ENCODE results near the gene TEPSIN. TPM values are rescaled to one million over a fixed set of nuclear protein-coding genes. Genes with fewer than 3 reads are reported as not detected.

The TEPSIN gene
- total and polyA plus RNA-seq, 9 donors: 8.9 to 19.3 (median 13.8) TPM

GRCh38 chr17:81259058-81259605, 20.3 kb upstream of the TEPSIN start:
- Histone ChIP-seq H3K27ac (ENCODE audit: low read length) (no peak overlapping the region), H3K27me3 (ENCODE audit: control insufficient read depth, insufficient read depth, low read length) (no peaks in the 10 kb centered on the region), H3K4me3 (ENCODE audit: low read length) (no peak overlapping the region), H3K4me1 (ENCODE audit: control insufficient read depth, insufficient read depth, low read length) (peaks cover 28% of the 10 kb centered on the region), H3K36me3 (ENCODE audit: control insufficient read depth, insufficient read depth, low read length) (peaks cover 64% of the 10 kb centered on the region), H3K9me3 (replicated peaks; ENCODE audit: control insufficient read depth, low read depth, low read length) (no peaks in the 10 kb centered on the region)
- 83% methylated on average over 19 of the region's 23 CpGs for WGBS (ENCODE audit: insufficient coverage)
- no peak for DNase-seq

GRCh38 chr17:81258292-81258691, 19.4 kb upstream of the TEPSIN start:
- Histone ChIP-seq H3K9me3 (replicated peaks; ENCODE audit: control insufficient read depth, low read depth, low read length) (no peaks in the 10 kb centered on the region), H3K4me1 (ENCODE audit: control insufficient read depth, insufficient read depth, low read length) (peaks cover 32% of the 10 kb centered on the region), H3K27ac (ENCODE audit: low read length) (no peak overlapping the region), H3K4me3 (ENCODE audit: low read length) (no peak overlapping the region), H3K36me3 (ENCODE audit: control insufficient read depth, insufficient read depth, low read length) (peaks cover 57% of the 10 kb centered on the region), H3K27me3 (ENCODE audit: control insufficient read depth, insufficient read depth, low read length) (no peaks in the 10 kb centered on the region)
- no peak for DNase-seq
- 62% methylated on average over 20 of the region's 20 CpGs for WGBS (ENCODE audit: insufficient coverage)

- peaks cover 39% of the 10 kb centered on the region for H3K4me1 ChIP-seq (ENCODE audit: control insufficient read depth, insufficient read depth, low read length)
- no peak for DNase-seq
- peaks cover 50% of the 10 kb centered on the region for H3K36me3 ChIP-seq (ENCODE audit: control insufficient read depth, insufficient read depth, low read length)
- 75% methylated on average over 19 of the region's 19 CpGs for WGBS (ENCODE audit: insufficient coverage)
- no peaks in the 10 kb centered on the region for H3K27me3 ChIP-seq (ENCODE audit: control insufficient read depth, insufficient read depth, low read length)
- no peaks in the 10 kb centered on the region for H3K9me3 ChIP-seq (replicated peaks; ENCODE audit: control insufficient read depth, low read depth, low read length)
- no peak overlapping the region for H3K27ac ChIP-seq (ENCODE audit: low read length)
- no peak overlapping the region for H3K4me3 ChIP-seq (ENCODE audit: low read length)
Observed at GRCh38 chr17:81257533-81257932, 18.7 kb upstream of the TEPSIN start.

GRCh38 chr17:81256616-81257015, 17.8 kb upstream of the TEPSIN start:
- WGBS (ENCODE audit: insufficient coverage): 93% methylated on average over 11 of the region's 12 CpGs
- no peak for DNase-seq
- no peak overlapping the region for H3K27ac ChIP-seq (ENCODE audit: low read length)
- H3K9me3 ChIP-seq (replicated peaks; ENCODE audit: control insufficient read depth, low read depth, low read length): no peaks in the 10 kb centered on the region
- no peaks in the 10 kb centered on the region for H3K27me3 ChIP-seq (ENCODE audit: control insufficient read depth, insufficient read depth, low read length)
- H3K4me3 ChIP-seq (ENCODE audit: low read length): no peak overlapping the region
- peaks cover 48% of the 10 kb centered on the region for H3K4me1 ChIP-seq (ENCODE audit: control insufficient read depth, insufficient read depth, low read length)
- H3K36me3 ChIP-seq (ENCODE audit: control insufficient read depth, insufficient read depth, low read length): peaks cover 45% of the 10 kb centered on the region

GRCh38 chr17:81254955-81255717, 16.3 kb upstream of the TEPSIN start:
- peak overlapping the region; percentile 62 for H3K27ac ChIP-seq (ENCODE audit: low read length)
- H3K9me3 ChIP-seq (replicated peaks; ENCODE audit: control insufficient read depth, low read depth, low read length): no peaks in the 10 kb centered on the region
- peaks cover 61% of the 10 kb centered on the region for H3K4me1 ChIP-seq (ENCODE audit: control insufficient read depth, insufficient read depth, low read length)
- WGBS (ENCODE audit: insufficient coverage): 15% methylated on average over 27 of the region's 35 CpGs
- no peaks in the 10 kb centered on the region for H3K27me3 ChIP-seq (ENCODE audit: control insufficient read depth, insufficient read depth, low read length)
- H3K36me3 ChIP-seq (ENCODE audit: control insufficient read depth, insufficient read depth, low read length): peaks cover 47% of the 10 kb centered on the region
- no peak overlapping the region for H3K4me3 ChIP-seq (ENCODE audit: low read length)
- peak; percentile 87 for DNase-seq

- H3K4me3 ChIP-seq (ENCODE audit: low read length): no peak overlapping the region
- no peaks in the 10 kb centered on the region for H3K9me3 ChIP-seq (replicated peaks; ENCODE audit: control insufficient read depth, low read depth, low read length)
- H3K36me3 ChIP-seq (ENCODE audit: control insufficient read depth, insufficient read depth, low read length): peaks cover 40% of the 10 kb centered on the region
- DNase-seq: peak; percentile 46
- 44% methylated on average over 13 of the region's 19 CpGs for WGBS (ENCODE audit: insufficient coverage)
- no peak overlapping the region for H3K27ac ChIP-seq (ENCODE audit: low read length)
- H3K27me3 ChIP-seq (ENCODE audit: control insufficient read depth, insufficient read depth, low read length): no peaks in the 10 kb centered on the region
- H3K4me1 ChIP-seq (ENCODE audit: control insufficient read depth, insufficient read depth, low read length): peaks cover 61% of the 10 kb centered on the region
Observed at GRCh38 chr17:81253358-81254131, 14.7 kb upstream of the TEPSIN start.

GRCh38 chr17:81252987-81253329, 14.1 kb upstream of the TEPSIN start:
- peaks cover 61% of the 10 kb centered on the region for H3K4me1 ChIP-seq (ENCODE audit: control insufficient read depth, insufficient read depth, low read length)

GRCh38 chr17:81252326-81252986, 13.6 kb upstream of the TEPSIN start:
- 66% methylated on average over 13 of the region's 15 CpGs for WGBS (ENCODE audit: insufficient coverage)
- Histone ChIP-seq H3K27me3 (ENCODE audit: control insufficient read depth, insufficient read depth, low read length) (no peaks in the 10 kb centered on the region), H3K36me3 (ENCODE audit: control insufficient read depth, insufficient read depth, low read length) (peaks cover 31% of the 10 kb centered on the region), H3K4me1 (ENCODE audit: control insufficient read depth, insufficient read depth, low read length) (peaks cover 61% of the 10 kb centered on the region), H3K4me3 (ENCODE audit: low read length) (no peak overlapping the region), H3K27ac (ENCODE audit: low read length) (peak overlapping the region; percentile 81), H3K9me3 (replicated peaks; ENCODE audit: control insufficient read depth, low read depth, low read length) (no peaks in the 10 kb centered on the region)
- DNase-seq: peak; percentile 60

More at GRCh38 chr17:81252987-81253329, 14.1 kb upstream of the TEPSIN start:
- Histone ChIP-seq H3K9me3 (replicated peaks; ENCODE audit: control insufficient read depth, low read depth, low read length) (no peaks in the 10 kb centered on the region), H3K27me3 (ENCODE audit: control insufficient read depth, insufficient read depth, low read length) (no peaks in the 10 kb centered on the region), H3K36me3 (ENCODE audit: control insufficient read depth, insufficient read depth, low read length) (peaks cover 36% of the 10 kb centered on the region), H3K4me3 (ENCODE audit: low read length) (no peak overlapping the region), H3K27ac (ENCODE audit: low read length) (peak overlapping the region; percentile 81)
- WGBS (ENCODE audit: insufficient coverage): 68% methylated on average over 14 of the region's 15 CpGs
- no peak for DNase-seq

- peak; percentile 56 for DNase-seq
- Histone ChIP-seq H3K27ac (ENCODE audit: low read length) (peak overlapping the region; percentile 81), H3K27me3 (ENCODE audit: control insufficient read depth, insufficient read depth, low read length) (no peaks in the 10 kb centered on the region), H3K36me3 (ENCODE audit: control insufficient read depth, insufficient read depth, low read length) (peaks cover 28% of the 10 kb centered on the region), H3K9me3 (replicated peaks; ENCODE audit: control insufficient read depth, low read depth, low read length) (no peaks in the 10 kb centered on the region), H3K4me1 (ENCODE audit: control insufficient read depth, insufficient read depth, low read length) (peaks cover 60% of the 10 kb centered on the region), H3K4me3 (ENCODE audit: low read length) (no peak overlapping the region)
- 67% methylated on average over 22 of the region's 29 CpGs for WGBS (ENCODE audit: insufficient coverage)
Observed at GRCh38 chr17:81251709-81252301, 12.9 kb upstream of the TEPSIN start.

All from muscle of leg (tissue), 11 donors.